ENCODE results near the gene SDHC.
"Not testable (repeated sequence)": the region's sequence is repeated elsewhere in the genome, so short reads cannot be mapped to it uniquely, and the experiment has no call there.

Gene SDHC

GRCh38 chr1:161390559-161390858, 76.3 kb downstream of the SDHC start:
- peak overlapping the region; percentile 73 to 76 for H3K4me3 ChIP-seq (replicated peaks in 1 of 2; ENCODE audit: low read depth in 2 of 2, low read length in 2 of 2)
- TF ChIP-seq CTCF (IDR thresholded peaks at IDR 0.05; ENCODE audit: low read depth, low read length) = no peak
- no peak for DNase-seq (ENCODE audit: low read depth in 2 of 2)

- not testable (repeated sequence) for DNase-seq (ENCODE audit: low read depth in 2 of 2); H3K4me3 ChIP-seq (replicated peaks in 1 of 2; ENCODE audit: low read depth in 2 of 2, low read length in 2 of 2)
Measured at GRCh38 chr1:161391136-161391535, 77.0 kb downstream of the SDHC start.

GRCh38 chr1:161391611-161392010, 77.4 kb downstream of the SDHC start:
- no peak overlapping the region for H3K4me3 ChIP-seq (replicated peaks in 1 of 2; ENCODE audit: low read depth in 2 of 2, low read length in 2 of 2)
- TF ChIP-seq CTCF (IDR thresholded peaks at IDR 0.05; ENCODE audit: low read depth, low read length) = no peak
- no peak for DNase-seq (ENCODE audit: low read depth in 2 of 2)

GRCh38 chr1:161393151-161393550, 79.0 kb downstream of the SDHC start:
- DNase-seq (ENCODE audit: low read depth in 2 of 2) = no peak
- no peak for TF ChIP-seq CTCF (IDR thresholded peaks at IDR 0.05; ENCODE audit: low read depth, low read length)
- H3K4me3 ChIP-seq (replicated peaks in 1 of 2; ENCODE audit: low read depth in 2 of 2, low read length in 2 of 2) = no peak overlapping the region

GRCh38 chr1:161397038-161397437, 82.9 kb downstream of the SDHC start:
- DNase-seq (ENCODE audit: low read depth in 2 of 2); H3K4me3 ChIP-seq (replicated peaks in 1 of 2; ENCODE audit: low read depth in 2 of 2, low read length in 2 of 2): not testable (repeated sequence)

GRCh38 chr1:161398900-161399256, 84.7 kb downstream of the SDHC start:
- peak overlapping the region; percentile 80 to 83 for H3K4me3 ChIP-seq (replicated peaks in 1 of 2; ENCODE audit: low read depth in 2 of 2, low read length in 2 of 2)
- DNase-seq (ENCODE audit: low read depth in 2 of 2) = no peak
- no peak for TF ChIP-seq CTCF (IDR thresholded peaks at IDR 0.05; ENCODE audit: low read depth, low read length)

- DNase-seq (ENCODE audit: low read depth in 2 of 2) = peak; percentile 93 to 96
- H3K4me3 ChIP-seq (replicated peaks in 1 of 2; ENCODE audit: low read depth in 2 of 2, low read length in 2 of 2) = peak overlapping the region; percentile 80 to 83
- TF ChIP-seq CTCF (IDR thresholded peaks at IDR 0.05; ENCODE audit: low read depth, low read length) = peak; percentile 47
Measured at GRCh38 chr1:161399257-161399998, 85.2 kb downstream of the SDHC start.

- TF ChIP-seq CTCF (IDR thresholded peaks at IDR 0.05; ENCODE audit: low read depth, low read length) = no peak
- peak in 1 of 2 donors; percentile 44 for DNase-seq (ENCODE audit: low read depth in 2 of 2)
- H3K4me3 ChIP-seq (replicated peaks in 1 of 2; ENCODE audit: low read depth in 2 of 2, low read length in 2 of 2) = no peak overlapping the region
Measured at GRCh38 chr1:161402446-161402845, 88.3 kb downstream of the SDHC start.

Data from cardiac fibroblast (primary cell).